K562 (cell line): Measurements from ENCODE around the gene RALB. TPM values are rescaled to one million over a fixed set of nuclear protein-coding genes. Genes with fewer than 3 reads are reported as not detected.

Experiments
- ATAC-seq: fragments of 200-7000 bp; cut with Tn5 transposase; 3 replicates; pipeline ENCODE4 v1.9.1; 2020; ENCODE audit warnings: moderate library complexity
- BruUV-seq: library from RNA; stranded (reverse); fragments of 400-500 nt; replicated peaks from 2 replicates; lab custom pipeline; 2021; lab: Mats Ljungman, UMichigan
- CTCF ChIA-PET: fragments of 300-600 bp; formaldehyde crosslinking; extraction: SDS; loops from one replicate; lab custom pipeline; 2021; ENCODE audit warnings: low intra/inter-chr PET ratio; lab: Yijun Ruan, JAX
- POLR2A ChIA-PET: fragments of 300-600, 350-650 bp; sonication (Branson Sonifier 250); formaldehyde crosslinking; extraction: SDS; loops from one replicate; lab custom pipeline; 2021; ENCODE audit warnings: antibody characterized with exemption, inconsistent platforms; lab: Yijun Ruan, JAX
- DNase-seq, 4 experiments: peaks; one replicate each; pipeline versions ENCODE4 v3.0.0 to v3.0.0-alpha.2; 2011 to 2018; ENCODE audit warnings: low spot score in 3 of 4, mixed read lengths in 3 of 4; ENCODE audit errors: extremely low read depth in 1 of 4
- FAIRE-seq: peaks from 2 replicates; lab custom pipeline; 2011; peaks lifted over from hg19 to GRCh38; lab: Jason Lieb, UNC
- H2AFZ ChIP-seq: 2 replicates; pipeline ENCODE4 v1.6.0; 2011; ENCODE audit warnings: low read depth, low read length, control low read depth, inconsistent platforms
- H3K27ac ChIP-seq: fragments of 200-600 bp; 3 replicates; pipeline ENCODE4 v1.8.0; 2011; ENCODE audit warnings: low read depth, mild to moderate bottlenecking, control low read depth, inconsistent platforms, low read length, moderate library complexity, mixed read lengths; ENCODE audit errors: extremely low read depth
- H3K27me3 ChIP-seq, 2 experiments: fragments of 300-600 bp in 1 of 2; 2 replicates in 1 of 2; 3 replicates in 1 of 2; pipeline versions ENCODE4 v1.6.0 to v1.8.0; 2011; ENCODE audit warnings: inconsistent platforms in 2 of 2, low read length in 2 of 2, mild to moderate bottlenecking in 1 of 2, mixed read lengths in 1 of 2, moderate library complexity in 1 of 2; ENCODE audit not compliant: control insufficient read depth in 2 of 2, insufficient read depth in 2 of 2
- H3K36me3 ChIP-seq: fragments of 300-600 bp; 3 replicates; pipeline ENCODE4 v1.8.0; 2011; ENCODE audit warnings: mild to moderate bottlenecking, low read length, inconsistent platforms; ENCODE audit not compliant: control insufficient read depth, insufficient read depth
- H3K4me1 ChIP-seq, 2 experiments: fragments of 200-600 bp in 1 of 2; replicated peaks in 1 of 2; 2 replicates in 1 of 2; 3 replicates in 1 of 2; pipeline versions ENCODE4 v1.5.1 to v1.8.0; 2011; ENCODE audit warnings: inconsistent platforms in 2 of 2, low read length in 2 of 2, mild to moderate bottlenecking in 1 of 2, mixed read lengths in 1 of 2, moderate library complexity in 1 of 2; ENCODE audit not compliant: control insufficient read depth in 2 of 2, insufficient read depth in 2 of 2
- H3K4me2 ChIP-seq: 2 replicates; pipeline ENCODE4 v1.6.1; 2011; ENCODE audit warnings: low read length, control low read depth, inconsistent platforms, mixed read lengths; ENCODE audit not compliant: insufficient read depth
- H3K4me3 ChIP-seq: fragments of 200-600 bp; sonication (generic), shearing (Covaris generic); 2 replicates; pipeline ENCODE4 v1.5.1; 2016; ENCODE audit warnings: control low read depth, inconsistent platforms
- H3K79me2 ChIP-seq: fragments of 200-600 bp; 3 replicates; pipeline ENCODE4 v1.8.0; 2011; ENCODE audit warnings: low read length, inconsistent platforms; ENCODE audit not compliant: control insufficient read depth, insufficient read depth
- H3K9ac ChIP-seq, 2 experiments: 2 replicates each; pipeline versions ENCODE4 v1.6.0 to v1.6.1; 2011; ENCODE audit warnings: low read depth in 2 of 2, low read length in 2 of 2, control low read depth in 1 of 2, inconsistent platforms in 1 of 2, mild to moderate bottlenecking in 1 of 2, mixed read lengths in 1 of 2; ENCODE audit not compliant: insufficient read depth in 1 of 2
- H3K9me1 ChIP-seq: one replicate; pipeline ENCODE4 v1.6.0; 2011; ENCODE audit warnings: inconsistent platforms, mild to moderate bottlenecking, low read length, moderate library complexity; ENCODE audit not compliant: control insufficient read depth, insufficient read depth
- H3K9me3 ChIP-seq: replicated peaks from 2 replicates; pipeline ENCODE4 v1.5.1; 2011; ENCODE audit warnings: low read depth, low read length, inconsistent platforms; ENCODE audit not compliant: control insufficient read depth, insufficient read depth
- H4K20me1 ChIP-seq: replicated peaks from 2 replicates; pipeline ENCODE4 v1.6.1; 2011; ENCODE audit warnings: low read length, inconsistent platforms, mixed read lengths; ENCODE audit not compliant: control insufficient read depth, insufficient read depth
- CEBPG ChIP-seq, 3 experiments: fragments of 200-800 bp in 1 of 3; sonication (Bioruptor generic) in 1 of 3; sonication (generic) in 1 of 3; formaldehyde crosslinking in 1 of 3; IDR thresholded peaks in 2 of 3; conservative IDR thresholded peaks in 1 of 3; 2 replicates each; pipeline versions ENCODE4 v1.6.1 to v1.8.0; 2016 to 2022; ENCODE audit warnings: missing compliant biosample characterization in 2 of 3, missing genetic modification characterization in 2 of 3, mild to moderate bottlenecking in 1 of 3, missing genetic modification reagents in 1 of 3
- MEIS2 ChIP-seq: fragments of 450-650 bp; IDR thresholded peaks from 2 replicates; pipeline ENCODE4 v1.6.1; 2014; ENCODE audit warnings: mild to moderate bottlenecking; ENCODE audit not compliant: partially characterized antibody
- ZNF121 ChIP-seq: sonication (generic); formaldehyde crosslinking; conservative IDR thresholded peaks from 2 replicates; pipeline ENCODE4 v1.8.0; 2022; ENCODE audit warnings: missing genetic modification reagents
- ZNF224 ChIP-seq: sonication (generic); formaldehyde crosslinking; IDR thresholded peaks from 2 replicates; pipeline ENCODE4 v1.8.0; 2022; ENCODE audit warnings: mild to moderate bottlenecking, missing genetic modification reagents
- WGBS: fragments of 100-300 bp; shearing (Covaris generic); methylation state at CpG from one replicate; pipeline ENCODE4 v1.1.6; 2016; ENCODE audit warnings: low coverage, mixed read lengths; ENCODE audit not compliant: insufficient coverage; ENCODE audit errors: missing lambda C conversion rate; 5-methylcytosine and 5-hydroxymethylcytosine counted together
- in situ Hi-C: fragments of 300-500 bp; cut with MboI; formaldehyde crosslinking; loops from 4 replicates; pipeline ENCODE4 v1.15.0; 2018; ENCODE audit warnings: inconsistent platforms, mixed read lengths
- intact Hi-C: fragments of 100-400 bp; cut with micrococcal nuclease; formaldehyde crosslinking; loops from 2 replicates; pipeline ENCODE4 v1.14.2; 2022
- polyA plus RNA-seq, 8 experiments: library from polyadenylated mRNA; depleted of rRNA in 4 of 8; stranded (reverse) in 5 of 8; unstranded in 3 of 8; fragments of >200 nt; fragmentation: Nextera tagmentation in 2 of 8; fragmentation: Illumina TruSeq in 1 of 8; extraction: Ambion mirVana in 2 of 8; extraction: Trizol in 1 of 8; gene quantifications; 2 replicates each; pipeline versions ENCODE4 v1.2.1 to v1.2.3, GENCODE V29; 2011 to 2014; ENCODE audit warnings: inconsistent platforms in 1 of 8, missing spikeins in 1 of 8
- total RNA-seq, 7 experiments: library from RNA; depleted of rRNA in 6 of 7; stranded (reverse); fragments of >200 nt in 6 of 7; fragmentation: Illumina TruSeq in 2 of 7; extraction: Trizol in 2 of 7; gene quantifications; 2 replicates each; pipeline versions ENCODE4 v1.2.1 to v1.2.3, GENCODE V29; 2011 to 2021; ENCODE audit warnings: low replicate concordance in 1 of 7
- TF ChIP-seq, protein P1 (sequence below): sonication (generic); formaldehyde crosslinking; IDR thresholded peaks from 2 replicates; pipeline ENCODE4 v1.8.0; 2023; ENCODE audit warnings: missing genetic modification reagents, mild to moderate bottlenecking, borderline replicate concordance
- TF ChIP-seq, protein P2 (sequence below): sonication (generic); formaldehyde crosslinking; IDR thresholded peaks from 2 replicates; pipeline ENCODE4 v1.8.0; 2022; ENCODE audit warnings: missing genetic modification reagents, mild to moderate bottlenecking, moderate library complexity, borderline replicate concordance

RALB gene
- total and polyA plus RNA-seq, 9 of the 15 experiments (the other 6 are each of a cell fraction or from before 2014, with no cell fraction given), result 14.8 to 65.6 (median 38.4) TPM

GRCh38 chr2:120278901-120279300 is 26.2 kb downstream of the RALB start:
- Histone ChIP-seq H3K4me3 (no peak overlapping the region), H3K27ac (no peak overlapping the region), H4K20me1 (no peaks in the 10 kb centered on the region), H3K4me2 (no peak overlapping the region), H3K9me3 (peaks cover 12% of the 10 kb centered on the region; the same call in 1 of the 2 replicates), H3K27me3 (no peaks in the 10 kb centered on the region), H3K36me3 (peaks cover 24% of the 10 kb centered on the region; the same call in 2 of the 3 replicates), H3K4me1 (no peaks in the 10 kb centered on the region; a peak in 1 of 5 replicates), H3K79me2 (peaks cover 18% of the 10 kb centered on the region)
- intact Hi-C loops (no loop called here), in situ Hi-C loops (no loop called here)
- BruUV-seq, result no TSS peak
- WGBS, result 91% methylated on average over 10 of the region's 10 CpGs
- no peak for FAIRE-seq
- CTCF ChIA-PET, result no interaction called here
- TF ChIP-seq, protein P1, sequence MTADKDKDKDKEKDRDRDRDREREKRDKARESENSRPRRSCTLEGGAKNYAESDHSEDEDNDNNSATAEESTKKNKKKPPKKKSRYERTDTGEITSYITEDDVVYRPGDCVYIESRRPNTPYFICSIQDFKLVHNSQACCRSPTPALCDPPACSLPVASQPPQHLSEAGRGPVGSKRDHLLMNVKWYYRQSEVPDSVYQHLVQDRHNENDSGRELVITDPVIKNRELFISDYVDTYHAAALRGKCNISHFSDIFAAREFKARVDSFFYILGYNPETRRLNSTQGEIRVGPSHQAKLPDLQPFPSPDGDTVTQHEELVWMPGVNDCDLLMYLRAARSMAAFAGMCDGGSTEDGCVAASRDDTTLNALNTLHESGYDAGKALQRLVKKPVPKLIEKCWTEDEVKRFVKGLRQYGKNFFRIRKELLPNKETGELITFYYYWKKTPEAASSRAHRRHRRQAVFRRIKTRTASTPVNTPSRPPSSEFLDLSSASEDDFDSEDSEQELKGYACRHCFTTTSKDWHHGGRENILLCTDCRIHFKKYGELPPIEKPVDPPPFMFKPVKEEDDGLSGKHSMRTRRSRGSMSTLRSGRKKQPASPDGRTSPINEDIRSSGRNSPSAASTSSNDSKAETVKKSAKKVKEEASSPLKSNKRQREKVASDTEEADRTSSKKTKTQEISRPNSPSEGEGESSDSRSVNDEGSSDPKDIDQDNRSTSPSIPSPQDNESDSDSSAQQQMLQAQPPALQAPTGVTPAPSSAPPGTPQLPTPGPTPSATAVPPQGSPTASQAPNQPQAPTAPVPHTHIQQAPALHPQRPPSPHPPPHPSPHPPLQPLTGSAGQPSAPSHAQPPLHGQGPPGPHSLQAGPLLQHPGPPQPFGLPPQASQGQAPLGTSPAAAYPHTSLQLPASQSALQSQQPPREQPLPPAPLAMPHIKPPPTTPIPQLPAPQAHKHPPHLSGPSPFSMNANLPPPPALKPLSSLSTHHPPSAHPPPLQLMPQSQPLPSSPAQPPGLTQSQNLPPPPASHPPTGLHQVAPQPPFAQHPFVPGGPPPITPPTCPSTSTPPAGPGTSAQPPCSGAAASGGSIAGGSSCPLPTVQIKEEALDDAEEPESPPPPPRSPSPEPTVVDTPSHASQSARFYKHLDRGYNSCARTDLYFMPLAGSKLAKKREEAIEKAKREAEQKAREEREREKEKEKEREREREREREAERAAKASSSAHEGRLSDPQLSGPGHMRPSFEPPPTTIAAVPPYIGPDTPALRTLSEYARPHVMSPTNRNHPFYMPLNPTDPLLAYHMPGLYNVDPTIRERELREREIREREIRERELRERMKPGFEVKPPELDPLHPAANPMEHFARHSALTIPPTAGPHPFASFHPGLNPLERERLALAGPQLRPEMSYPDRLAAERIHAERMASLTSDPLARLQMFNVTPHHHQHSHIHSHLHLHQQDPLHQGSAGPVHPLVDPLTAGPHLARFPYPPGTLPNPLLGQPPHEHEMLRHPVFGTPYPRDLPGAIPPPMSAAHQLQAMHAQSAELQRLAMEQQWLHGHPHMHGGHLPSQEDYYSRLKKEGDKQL (CRISPR knock-in tag), result no peak
- no peak for TF ChIP-seq ZNF121 (CRISPR knock-in tag)
- no peak for TF ChIP-seq ZNF224 (CRISPR knock-in tag)
- TF ChIP-seq, protein P2, sequence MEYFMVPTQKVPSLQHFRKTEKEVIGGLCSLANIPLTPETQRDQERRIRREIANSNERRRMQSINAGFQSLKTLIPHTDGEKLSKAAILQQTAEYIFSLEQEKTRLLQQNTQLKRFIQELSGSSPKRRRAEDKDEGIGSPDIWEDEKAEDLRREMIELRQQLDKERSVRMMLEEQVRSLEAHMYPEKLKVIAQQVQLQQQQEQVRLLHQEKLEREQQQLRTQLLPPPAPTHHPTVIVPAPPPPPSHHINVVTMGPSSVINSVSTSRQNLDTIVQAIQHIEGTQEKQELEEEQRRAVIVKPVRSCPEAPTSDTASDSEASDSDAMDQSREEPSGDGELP (CRISPR knock-in tag), result no peak
- no peak for TF ChIP-seq CEBPG (CRISPR knock-in tag; IDR thresholded peaks at IDR 0.05)
- TF ChIP-seq CEBPG (tag; conservative IDR thresholded peaks at IDR 0.05 in 1 of 2, IDR thresholded peaks at IDR 0.05 in 1 of 2), result no peak
- TF ChIP-seq MEIS2, result no peak
- TF ChIP-seq, all 486 proteins: peak for 0
- no peak overlapping the region for H2AFZ ChIP-seq
- DNase-seq (no peak), ATAC-seq (no peak)
- H3K9ac ChIP-seq, result no peak overlapping the region
- POLR2A ChIA-PET, result interaction anchor here (0.9 to 1.0 kb wide), 2 partner anchors 14 to 18 kb away, joined by 3 read pairs; no protein-coding TSS in a partner anchor
- no peaks in the 10 kb centered on the region for H3K9me1 ChIP-seq
